NCI-H2196 (cell line): ENCODE measurements around the gene HIPK2.

Experiments
- DNase-seq: peaks from one replicate; lab custom pipeline; 2025; ENCODE audit not compliant: unreplicated experiment; lab: John Stamatoyannopoulos, UW

Gene HIPK2

GRCh38 chr7:139716156-139716942, 61.4 kb downstream of the HIPK2 start:
- DNase-seq: no peak

- no peak for DNase-seq
Observed at GRCh38 chr7:139715194-139715815, 62.5 kb downstream of the HIPK2 start.

- DNase-seq: no peak
Observed at GRCh38 chr7:139714163-139714901, 63.5 kb downstream of the HIPK2 start.

- no peak for DNase-seq
Observed at GRCh38 chr7:139713526-139714162, 64.2 kb downstream of the HIPK2 start.

GRCh38 chr7:139713061-139713460, 64.7 kb downstream of the HIPK2 start:
- DNase-seq: no peak

GRCh38 chr7:139711991-139712743, 65.6 kb downstream of the HIPK2 start:
- DNase-seq: no peak

- no peak for DNase-seq
Observed at GRCh38 chr7:139710036-139710435, 67.8 kb downstream of the HIPK2 start.

GRCh38 chr7:139709485-139709884, 68.3 kb downstream of the HIPK2 start:
- DNase-seq: no peak

- DNase-seq: no peak
Observed at GRCh38 chr7:139708541-139708940, 69.3 kb downstream of the HIPK2 start.

- DNase-seq: no peak
Observed at GRCh38 chr7:139706837-139707236, 71.0 kb downstream of the HIPK2 start.

GRCh38 chr7:139704308-139704879, 73.4 kb downstream of the HIPK2 start:
- DNase-seq: no peak

GRCh38 chr7:139703487-139704307, 74.1 kb downstream of the HIPK2 start:
- DNase-seq: no peak

- DNase-seq: no peak
Observed at GRCh38 chr7:139702811-139703486, 74.8 kb downstream of the HIPK2 start.

- no peak for DNase-seq
Observed at GRCh38 chr7:139702313-139702731, 75.5 kb downstream of the HIPK2 start.

- no peak for DNase-seq
Observed at GRCh38 chr7:139701908-139702307, 75.9 kb downstream of the HIPK2 start.

- DNase-seq: no peak
Observed at GRCh38 chr7:139700505-139701235, 77.1 kb downstream of the HIPK2 start.

- no peak for DNase-seq
Observed at GRCh38 chr7:139699640-139700504, 77.9 kb downstream of the HIPK2 start.
